Transverse colon (tissue), 4 donors: ENCODE data around the gene OR3A1. TPM values are rescaled to one million over a fixed set of nuclear protein-coding genes. Genes with fewer than 3 reads are reported as not detected.
"Not testable (repeated sequence)": the region's sequence is repeated elsewhere in the genome, so short reads cannot be mapped to it uniquely, and the experiment has no call there.

Experiments used
- DNase-seq: peaks from one replicate; pipeline ENCODE4 v3.0.0-alpha.2; 2019
- H3K27ac ChIP-seq, 4 donors: fragments of 200-600 bp; sonication (generic); 2 replicates each; pipeline ENCODE4 v1.5.1; 2016 to 2018; ENCODE audit warnings: inconsistent platforms in 4 of 4
- H3K27me3 ChIP-seq: fragments of 200-600 bp; sonication (generic); 2 replicates; pipeline ENCODE4 v1.5.1; 2017; ENCODE audit warnings: inconsistent platforms
- H3K36me3 ChIP-seq, 4 donors: fragments of 200-600 bp; sonication (generic); 2 replicates each; pipeline ENCODE4 v1.5.1; 2017 to 2019; ENCODE audit warnings: inconsistent platforms in 4 of 4
- H3K4me1 ChIP-seq, 4 donors: fragments of 200-600 bp; sonication (generic); 2 replicates each; pipeline ENCODE4 v1.5.1; 2017 to 2020; ENCODE audit warnings: inconsistent platforms in 4 of 4
- H3K4me3 ChIP-seq, 4 donors: fragments of 200-600 bp; sonication (generic); 1 replicate in 1 of 4; 2 replicates in 3 of 4; pipeline versions ENCODE4 v1.5.1 to v1.6.1; 2017 to 2019; ENCODE audit warnings: inconsistent platforms in 4 of 4
- H3K9me3 ChIP-seq, 2 donors: fragments of 200-600 bp; sonication (generic); 2 replicates each; pipeline ENCODE4 v1.5.1; 2017 to 2019; ENCODE audit warnings: inconsistent platforms in 2 of 2
- CTCF ChIP-seq, 5 experiments: fragments of 200-600 bp in 3 of 5; fragments of 450-650 bp in 2 of 5; sonication (generic) in 3 of 5; IDR thresholded peaks; 1 replicate in 2 of 5; 2 replicates in 3 of 5; pipeline ENCODE4 v1.5.1; 2016 to 2017; ENCODE audit warnings: antibody characterized with exemption in 5 of 5, inconsistent platforms in 3 of 5, mild to moderate bottlenecking in 2 of 5, moderate library complexity in 1 of 5
- EP300 ChIP-seq: sonication (generic); formaldehyde crosslinking; IDR thresholded peaks from one replicate; pipeline ENCODE4 v1.6.1; 2017; ENCODE audit warnings: antibody characterized with exemption, low read depth
- POLR2A ChIP-seq: fragments of 450-650 bp; IDR thresholded peaks from one replicate; pipeline ENCODE4 v1.6.1; 2016; ENCODE audit warnings: antibody characterized with exemption, mild to moderate bottlenecking, moderate library complexity
- POLR2AphosphoS5 ChIP-seq, 3 donors: sonication (generic); formaldehyde crosslinking; IDR thresholded peaks; one replicate each; pipeline ENCODE4 v1.6.1; 2016; ENCODE audit warnings: antibody characterized with exemption in 3 of 3
- WGBS, 2 donors: methylation state at CpG; one replicate each; pipeline ENCODE4 v1.1.5; 2018; ENCODE audit warnings: low coverage in 1 of 2; 5-methylcytosine and 5-hydroxymethylcytosine counted together
- in situ Hi-C, 4 donors: fragments of 200-750 bp; cut with MboI; loops; one replicate each; pipeline versions ENCODE4 v1.15.0 to v1.15.1; 2017; ENCODE audit warnings: low sequenced_read_pairs in 3 of 4, low pct_ligation_motif_present in 1 of 4, low pct_unique_long_range_greater_than_20kb in 1 of 4
- intact Hi-C: fragments of 100-400 bp; cut with DNase I; formaldehyde crosslinking; loops from one replicate; pipeline ENCODE4 v1.15.1; 2023; ENCODE audit warnings: low total_unique reads
- total RNA-seq, 4 donors: library from RNA; depleted of rRNA; stranded (reverse); fragments of >200 nt; gene quantifications; one replicate each; pipeline ENCODE4 v1.1.0, GENCODE V29; 2016

OR3A1 gene
- total RNA-seq, 4 donors from 2014 or later, result not detected

GRCh38 chr17:3308603-3309002, 10.4 kb upstream of the OR3A1 start:
- in situ Hi-C loops, result loop anchor here in 1 of 4 donors (25.0 kb wide), 1 partner anchor 96 kb away; the partner anchor contains the start of gene OR1A1

GRCh38 chr17:3295632-3296031, 2.5 kb downstream of the OR3A1 start:
- in situ Hi-C loops, result no loop called here
- no peak overlapping the region for H3K27ac ChIP-seq
- peaks cover 5% of the 10 kb centered on the region for H3K27me3 ChIP-seq
- intact Hi-C loops, result no loop called here
- no peaks in the 10 kb centered on the region for H3K9me3 ChIP-seq
- TF ChIP-seq CTCF (IDR thresholded peaks at IDR 0.05) (no peak), POLR2AphosphoS5 (IDR thresholded peaks at IDR 0.05) (no peak), EP300 (no peak), POLR2A (no peak)
- no peak for DNase-seq
- no peak overlapping the region for H3K4me3 ChIP-seq
- H3K36me3 ChIP-seq, result no peaks in the 10 kb centered on the region
- H3K4me1 ChIP-seq, result no peaks in the 10 kb centered on the region
- WGBS, 2 donors, result 56 to 65% methylated on average over 4 of the region's 4 CpGs

More at GRCh38 chr17:3308603-3309002, 10.4 kb upstream of the OR3A1 start:
- Histone ChIP-seq H3K4me1 (no peaks in the 10 kb centered on the region), H3K9me3 (no peaks in the 10 kb centered on the region), H3K4me3 (no peak overlapping the region), H3K27ac (no peak overlapping the region), H3K27me3 (no peaks in the 10 kb centered on the region), H3K36me3 (no peaks in the 10 kb centered on the region)
- DNase-seq, result no peak
- 53 to 66% methylated on average over 2 to 4 of the region's 4 CpGs for WGBS, 2 donors
- no peak for TF ChIP-seq POLR2A
- TF ChIP-seq EP300, result no peak
- TF ChIP-seq CTCF (IDR thresholded peaks at IDR 0.05), result no peak
- no peak for TF ChIP-seq POLR2AphosphoS5 (IDR thresholded peaks at IDR 0.05)
- intact Hi-C loops, result no loop called here

- intact Hi-C loops, DNase-seq, H3K4me1 ChIP-seq, H3K36me3 ChIP-seq, H3K4me3 ChIP-seq, H3K27me3 ChIP-seq, in situ Hi-C loops, H3K27ac ChIP-seq, H3K9me3 ChIP-seq: not testable (repeated sequence)
- 86% methylated on average over 1 of the region's 1 CpG; no CpG with 5 or more reads in 1 of the 2 donors for WGBS, 2 donors
Measured at GRCh38 chr17:3293548-3293947, 4.6 kb downstream of the OR3A1 start.

GRCh38 chr17:3282901-3283300, 15.3 kb downstream of the OR3A1 start:
- H3K27ac ChIP-seq, result no peak overlapping the region

More at GRCh38 chr17:3282901-3283300, 15.3 kb downstream of the OR3A1 start:
- H3K4me3 ChIP-seq, result no peak overlapping the region
- H3K9me3 ChIP-seq, result no peaks in the 10 kb centered on the region
- intact Hi-C loops, result no loop called here
- H3K27me3 ChIP-seq, result no peaks in the 10 kb centered on the region
- TF ChIP-seq CTCF (IDR thresholded peaks at IDR 0.05) (no peak), POLR2AphosphoS5 (IDR thresholded peaks at IDR 0.05) (no peak), POLR2A (no peak), EP300 (no peak)
- no peaks in the 10 kb centered on the region for H3K4me1 ChIP-seq
- in situ Hi-C loops, result no loop called here
- no peaks in the 10 kb centered on the region for H3K36me3 ChIP-seq
- no peak for DNase-seq
- WGBS, 2 donors, result 58% methylated on average over 1 of the region's 1 CpG; no CpG with 5 or more reads in 1 of the 2 donors
